GM19395 (cell line): Measurements from ENCODE around the gene CRMP1.

Experiments
- ATAC-seq: cut with Tn5 transposase; IDR thresholded peaks from one replicate; pipeline ENCODE4 v1.9.1; 2021; ENCODE audit warnings: mild to moderate bottlenecking, moderate library complexity; ENCODE audit not compliant: unreplicated experiment

CRMP1 gene

DNA sequence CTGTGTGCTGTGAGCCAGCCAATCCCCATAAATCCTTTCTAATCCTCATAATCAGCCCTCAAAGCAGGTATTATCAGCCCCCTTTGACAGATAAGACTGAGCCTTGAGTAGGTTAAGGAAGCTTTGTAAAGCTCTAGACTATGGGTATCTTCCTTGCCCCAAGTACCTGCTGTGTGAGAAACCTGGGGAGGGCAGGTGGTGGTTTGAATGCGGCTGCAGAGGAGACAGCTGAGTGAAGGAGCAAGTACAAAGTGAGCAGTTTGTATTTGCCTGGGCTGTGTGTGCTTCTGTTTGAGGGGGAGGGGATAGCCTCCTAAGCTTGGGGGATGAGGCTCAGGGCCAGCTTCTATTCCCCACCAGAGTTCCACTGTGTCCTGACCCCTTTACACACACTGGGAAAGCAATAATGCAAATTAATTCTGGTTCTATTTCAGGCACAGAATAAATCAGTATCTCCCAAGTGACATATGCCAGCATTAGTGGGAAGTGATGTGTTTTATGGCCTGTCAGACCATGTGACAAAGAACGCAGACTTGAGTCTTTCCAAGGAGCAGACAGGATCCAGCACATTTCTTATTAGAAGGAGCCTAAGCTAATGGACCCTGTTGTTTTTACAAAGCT is 118.4 kb downstream of the CRMP1 start:
- no peak for ATAC-seq

DNA sequence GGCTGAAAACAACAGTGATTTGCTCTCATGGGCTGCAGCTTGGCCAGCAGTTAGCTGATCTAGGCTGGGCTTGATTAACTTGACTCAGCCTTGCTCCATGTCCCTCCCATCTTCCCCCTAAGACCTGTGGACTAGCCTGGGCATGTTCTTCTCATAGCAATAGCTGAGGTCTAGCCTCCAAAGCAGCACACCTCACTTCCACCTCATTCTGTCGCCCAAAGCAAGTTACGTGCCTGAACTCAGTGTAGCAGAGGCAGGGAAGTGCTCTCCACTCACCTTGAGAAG is 119.7 kb downstream of the CRMP1 start:
- ATAC-seq: no peak

- no peak for ATAC-seq
Observed at GRCh38 chr4:5772528-5773270, 120.2 kb downstream of the CRMP1 start.
